Astrocyte of the hippocampus (primary cell): ENCODE data around the gene HIC1.

ENCODE experiments used
- DNase-seq: peaks from one replicate; pipeline ENCODE4 v3.0.0; 2011; ENCODE audit warnings: low read depth, low spot score

HIC1 gene

GRCh38 chr17:2076087-2076984 lies 21.4 kb downstream of the HIC1 start:
- no peak for DNase-seq

- no peak for DNase-seq
These were observed 22.1 kb downstream of the HIC1 start for GRCh38 chr17:2077040-2077439.

- DNase-seq, result no peak
These were observed 26.7 kb downstream of the HIC1 start for GRCh38 chr17:2081564-2081963.

GRCh38 chr17:2082003-2082781 lies 27.3 kb downstream of the HIC1 start:
- no peak for DNase-seq

DNA sequence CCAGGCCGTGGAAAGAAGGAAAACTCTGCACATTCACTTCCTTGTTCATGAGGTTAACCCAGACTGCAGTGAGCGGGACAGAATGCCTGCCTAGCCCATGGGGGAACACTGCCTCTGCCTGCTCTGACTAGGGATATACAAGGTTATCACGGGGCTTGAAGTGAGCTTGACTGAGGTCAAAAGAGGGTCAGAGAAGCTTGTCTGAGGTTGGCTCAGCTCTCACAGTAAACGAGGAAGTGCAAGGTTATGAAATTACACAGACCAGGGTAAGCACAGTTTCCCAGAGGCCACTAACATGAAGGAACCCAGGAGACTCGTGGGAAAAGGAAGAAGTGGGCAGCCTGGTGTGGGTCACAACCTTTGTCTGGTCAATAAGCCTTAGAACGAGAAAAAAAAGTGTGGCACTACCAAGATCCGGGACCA lies 28.7 kb downstream of the HIC1 start:
- no peak for DNase-seq

DNA sequence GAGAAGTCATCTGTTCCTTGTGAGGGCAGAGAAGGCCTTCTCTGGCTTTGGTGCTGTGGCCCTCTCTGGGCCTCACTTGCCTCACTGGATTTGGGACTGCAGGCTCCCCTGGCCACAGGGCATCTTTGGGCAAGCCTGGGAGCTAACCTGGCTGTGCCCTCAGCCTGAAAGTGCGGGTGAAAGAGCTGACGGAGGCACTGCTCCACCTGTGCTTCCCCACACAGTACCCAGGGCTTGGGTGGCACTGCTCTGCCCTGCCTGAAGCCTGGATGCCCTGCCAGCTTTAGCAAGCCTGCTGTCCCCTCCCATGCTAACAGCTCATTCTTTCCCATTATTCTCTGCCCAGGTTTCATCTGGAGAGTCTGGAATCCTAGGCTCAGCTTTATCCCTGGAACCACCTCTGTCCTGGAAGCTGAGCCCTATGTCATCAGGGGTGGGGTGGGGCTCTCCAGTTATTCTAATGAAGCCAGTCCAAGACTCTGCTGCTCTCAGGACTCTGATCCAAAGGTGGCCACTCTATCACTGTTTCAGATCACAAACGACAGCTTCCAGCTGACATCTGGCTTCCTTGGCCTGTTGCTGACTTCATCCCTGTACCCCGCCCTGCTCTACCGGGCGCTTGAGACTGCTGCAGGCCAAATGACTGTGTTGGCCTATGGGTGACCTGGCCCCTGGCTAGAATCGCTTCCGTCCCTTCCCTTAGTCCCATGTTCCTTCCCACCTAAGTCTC lies 29.3 kb downstream of the HIC1 start:
- no peak for DNase-seq

DNA sequence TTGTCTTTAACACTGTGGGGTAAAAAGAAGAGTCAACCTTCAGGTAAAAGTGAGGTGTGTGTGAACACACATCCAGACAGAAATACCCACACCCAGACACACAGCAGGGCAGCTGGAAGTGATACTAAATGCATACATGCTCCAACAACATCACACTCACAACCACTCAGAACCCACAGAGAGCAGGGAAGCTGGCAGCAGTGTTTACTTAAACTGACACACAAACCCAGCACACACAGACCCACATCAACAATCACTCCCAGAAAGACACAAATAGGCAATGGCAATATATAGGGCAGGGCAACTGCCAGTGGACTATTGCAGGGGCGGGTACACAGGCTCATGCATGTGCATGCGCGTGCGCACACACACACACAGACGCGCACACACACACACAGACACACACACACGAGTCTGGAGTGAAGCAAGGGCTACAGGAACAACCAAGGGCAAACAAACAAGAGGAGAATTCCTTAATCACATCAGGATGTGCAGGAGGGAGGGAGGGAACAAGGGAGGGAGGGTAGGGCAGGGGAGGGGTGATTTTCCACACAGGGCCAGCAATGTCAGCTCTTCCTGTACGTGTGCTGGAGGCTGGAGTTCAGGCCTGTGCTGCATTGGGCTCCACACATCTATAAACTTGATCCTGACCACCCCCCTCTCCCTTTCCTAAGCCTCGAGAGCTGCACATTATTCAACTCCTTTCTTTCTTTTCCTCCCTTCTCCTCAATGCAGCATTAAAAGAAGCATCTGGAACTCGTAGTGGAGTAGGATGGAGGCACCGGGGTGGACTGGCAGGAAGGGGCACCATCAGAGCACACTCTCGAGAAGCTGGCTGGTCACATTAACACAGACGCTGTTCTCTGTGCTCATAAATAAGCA lies 30.1 kb downstream of the HIC1 start:
- no peak for DNase-seq

DNA sequence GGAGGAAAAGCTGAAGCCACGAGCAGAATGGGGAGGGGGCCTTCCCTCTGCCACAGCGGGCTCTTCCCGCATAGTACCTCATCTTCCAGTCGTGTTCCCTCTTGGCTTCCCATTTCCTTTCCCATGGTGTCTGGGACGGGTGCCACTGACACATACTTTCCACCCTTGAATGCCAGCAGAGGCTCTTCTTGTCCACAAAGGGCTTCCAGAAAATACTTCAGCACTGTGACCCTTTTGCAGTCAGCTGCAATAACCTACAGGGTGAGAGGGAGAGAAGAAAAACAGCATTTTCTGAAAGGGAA lies 30.7 kb downstream of the HIC1 start:
- DNase-seq, result peak; percentile 64

DNA sequence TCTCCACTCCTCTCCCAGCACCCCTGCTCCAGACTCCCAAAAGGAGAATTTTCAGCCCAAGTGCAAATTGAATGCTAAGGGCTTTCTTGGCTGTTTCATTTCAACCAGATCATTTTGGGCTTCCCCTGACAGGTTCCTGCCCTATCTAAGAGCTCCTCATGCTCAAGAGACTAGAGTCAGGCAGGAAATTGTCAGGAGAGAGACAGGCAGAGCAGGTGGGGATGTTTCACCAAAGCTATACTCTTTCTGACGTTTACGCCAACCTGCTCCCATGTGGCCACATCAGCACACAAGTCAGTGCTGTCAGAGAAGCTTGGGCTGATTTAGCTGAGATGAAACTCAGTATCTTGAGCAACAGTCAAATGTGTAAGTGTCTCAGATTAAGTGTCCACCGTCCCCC lies 31.4 kb downstream of the HIC1 start:
- DNase-seq, result no peak

DNA sequence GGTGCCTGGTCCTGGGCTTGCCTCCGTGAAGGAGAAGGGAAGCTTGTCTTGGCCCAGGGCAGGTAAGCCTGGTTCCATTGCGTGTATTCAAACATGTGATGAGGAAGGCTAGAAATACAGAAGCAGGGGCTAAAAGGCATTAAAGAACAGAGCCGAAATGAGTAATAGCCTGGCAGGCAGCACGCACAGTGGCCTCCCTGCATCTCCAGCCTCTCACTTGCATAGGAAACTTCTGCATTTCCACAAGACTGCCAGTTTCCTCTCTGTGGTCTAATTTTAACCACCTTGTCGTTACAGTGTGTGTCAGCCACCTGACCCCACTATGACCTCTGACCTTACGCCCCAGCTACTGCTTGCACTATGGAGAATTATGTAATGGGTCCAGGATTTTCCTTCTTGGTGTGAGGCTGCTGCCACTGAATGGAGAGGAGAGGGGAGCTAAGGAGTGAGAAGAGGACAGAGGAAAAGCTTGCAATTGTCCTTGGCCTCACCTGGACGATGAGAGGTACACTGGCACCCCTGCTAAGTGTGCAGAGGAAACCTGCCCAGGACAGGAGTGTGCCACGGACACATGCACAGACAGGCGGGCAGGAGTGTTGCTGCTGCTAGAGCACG lies 32.8 kb downstream of the HIC1 start:
- no peak for DNase-seq

DNA sequence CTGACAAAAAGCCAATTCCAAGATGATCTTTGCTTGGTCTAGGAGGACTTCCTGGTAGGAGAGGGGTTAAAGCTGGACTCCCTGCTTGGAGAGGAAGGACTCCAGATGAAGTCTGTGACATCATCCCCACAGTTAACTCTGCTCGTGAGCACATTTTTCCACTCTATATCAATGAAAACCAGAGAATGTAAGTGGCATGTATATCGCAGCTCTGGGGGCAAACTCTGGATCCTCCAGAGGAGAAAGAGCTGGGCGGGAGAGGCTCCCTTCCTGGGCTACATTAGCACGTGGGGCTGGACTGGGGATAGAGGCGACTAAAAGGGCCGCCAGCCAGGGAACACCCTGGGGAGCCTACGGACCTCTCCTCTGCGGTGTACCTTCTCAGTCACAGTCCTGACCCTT lies 34.1 kb downstream of the HIC1 start:
- DNase-seq, result no peak

DNA sequence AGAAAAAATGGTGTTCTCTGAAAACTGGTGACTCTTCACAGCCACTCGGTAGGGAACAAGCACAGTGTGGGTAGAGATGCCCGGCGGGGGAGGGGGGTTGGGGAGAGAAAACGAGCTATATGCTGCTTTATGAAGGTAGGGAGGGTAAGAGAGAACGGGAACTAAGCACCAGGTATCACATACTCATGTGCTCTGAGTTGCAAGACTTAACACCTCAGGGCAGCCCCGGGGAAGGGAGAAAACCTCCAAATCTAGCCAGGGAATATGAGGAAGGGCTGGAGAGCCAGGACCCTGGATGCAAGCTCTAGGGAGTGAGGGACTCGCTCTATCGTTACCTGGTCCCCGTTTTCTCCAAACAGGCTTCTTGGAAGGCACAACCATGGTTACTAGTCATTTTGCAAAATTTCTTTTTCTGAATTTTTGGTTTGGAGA lies 35.3 kb downstream of the HIC1 start:
- DNase-seq, result no peak

DNA sequence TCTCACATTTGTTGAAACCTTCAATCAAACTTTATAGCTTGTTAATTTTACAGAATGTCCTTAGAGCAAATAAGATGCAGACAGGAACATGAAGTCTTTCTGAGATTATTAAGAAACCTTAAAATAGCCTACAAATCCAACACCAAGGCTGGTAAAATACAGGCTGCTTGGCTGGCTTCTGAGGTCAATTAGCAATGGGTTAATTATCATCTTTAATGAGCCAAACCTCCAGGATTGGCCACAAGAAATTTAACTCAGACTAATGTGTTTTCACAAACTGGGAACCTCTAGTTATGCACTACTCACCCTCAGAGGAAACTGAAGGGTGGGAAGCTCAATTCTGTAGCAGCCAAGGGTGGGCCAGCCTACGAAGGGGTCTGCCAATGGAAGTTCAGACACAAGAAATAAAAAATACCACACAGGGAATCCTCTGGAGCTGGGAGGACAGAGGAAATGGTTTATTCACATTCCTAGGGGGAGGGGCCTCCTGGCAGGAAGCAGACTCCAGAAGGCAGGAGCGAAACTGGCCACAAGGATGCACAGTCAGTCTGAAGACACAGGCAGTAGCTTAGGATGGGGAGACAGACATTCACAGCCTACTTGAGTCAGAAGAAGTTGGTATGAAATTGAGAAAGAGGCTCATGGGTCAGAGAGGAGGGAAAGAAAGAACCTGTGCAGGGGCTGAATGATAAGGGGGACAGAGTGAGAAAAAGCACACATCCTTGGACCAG lies 36.1 kb downstream of the HIC1 start:
- peak; percentile 93 for DNase-seq

DNA sequence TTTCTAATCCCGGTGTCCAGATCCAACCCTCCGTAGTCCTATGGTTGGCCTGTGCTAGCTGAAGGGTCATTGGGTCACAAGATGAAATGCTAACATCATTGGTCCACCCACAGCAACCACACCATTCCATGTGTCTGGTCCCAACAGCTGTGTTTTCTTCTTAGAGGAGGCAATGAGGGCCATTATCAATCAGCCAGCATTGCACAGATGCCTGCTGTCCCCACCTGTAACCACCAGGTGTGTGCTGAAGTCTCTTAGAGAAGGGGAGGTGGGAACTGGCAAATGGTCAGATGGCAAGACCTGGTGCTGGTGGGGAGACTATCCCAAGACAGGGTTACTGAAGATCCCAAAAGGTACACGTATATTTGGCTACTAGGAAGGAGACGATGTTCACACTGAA lies 37.4 kb downstream of the HIC1 start:
- no peak for DNase-seq

- DNase-seq, result no peak
These were observed 38.4 kb downstream of the HIC1 start for GRCh38 chr17:2093349-2093748.

DNA sequence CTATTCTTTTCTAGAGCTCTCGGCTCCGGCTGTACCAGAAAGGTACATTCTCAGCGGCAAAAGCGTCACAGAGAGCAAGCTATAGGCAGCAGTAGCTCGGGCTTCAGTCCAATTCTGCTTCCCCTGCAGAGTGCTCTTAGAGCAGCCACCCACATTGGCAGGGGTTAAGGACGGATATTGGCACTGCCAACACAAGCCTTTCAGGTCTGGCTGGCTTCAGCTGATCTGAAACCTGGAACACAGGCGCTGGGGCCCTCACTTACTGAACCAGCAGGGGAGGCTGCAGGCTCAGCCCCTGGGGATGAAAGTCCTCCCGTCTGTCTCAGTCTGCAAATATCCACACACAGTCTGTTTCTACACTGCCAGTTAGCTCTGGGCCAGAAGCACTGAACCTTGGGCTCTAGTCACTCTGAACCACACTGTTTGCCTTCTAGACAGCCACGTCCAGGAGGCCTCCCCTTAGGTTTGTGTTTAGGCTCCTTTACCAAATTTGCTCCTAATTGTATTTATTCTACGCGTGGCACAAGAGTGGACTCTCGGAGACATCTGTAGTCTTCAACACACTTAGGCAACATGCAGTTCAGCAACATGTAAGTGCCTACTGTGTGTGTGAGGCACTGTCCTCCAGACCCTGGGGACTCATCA lies 40.1 kb downstream of the HIC1 start:
- DNase-seq, result peak; percentile 89

GRCh38 chr17:2095536-2095910 lies 40.6 kb downstream of the HIC1 start:
- DNase-seq, result no peak

- DNase-seq, result peak; percentile 78
These were observed 46.8 kb downstream of the HIC1 start for GRCh38 chr17:2101448-2102257.
